Stimulated activated CD4-positive, alpha-beta T cell treated with anti-CD3 and anti-CD28 coated beads, TNF-alpha, amount 100 ng/mL, for 48 hours (primary cell): ENCODE measurements around the gene PICALM.

Experiments used
- DNase-seq, 3 donors: peaks; one replicate each; pipeline ENCODE4 v3.0.0-alpha.2; 2020; ENCODE audit warnings: low read depth in 3 of 3

PICALM gene

GRCh38 chr11:86050196-86050709 is 18.6 kb downstream of the PICALM start:
- DNase-seq: no peak

GRCh38 chr11:86047275-86047991 is 21.5 kb downstream of the PICALM start:
- DNase-seq: peak in 1 of 3 donors; percentile 43

GRCh38 chr11:86046116-86046515 is 22.8 kb downstream of the PICALM start:
- no peak for DNase-seq

GRCh38 chr11:86043765-86044503 is 24.9 kb downstream of the PICALM start:
- no peak for DNase-seq

GRCh38 chr11:86041975-86042378 is 26.9 kb downstream of the PICALM start:
- peak in 2 of 3 donors; percentile 39 to 46 for DNase-seq

GRCh38 chr11:86040919-86041850 is 27.7 kb downstream of the PICALM start:
- DNase-seq: no peak

- DNase-seq: no peak
Measured at GRCh38 chr11:86039094-86039493, 29.8 kb downstream of the PICALM start.

GRCh38 chr11:86037743-86038142 is 31.1 kb downstream of the PICALM start:
- DNase-seq: no peak

- no peak for DNase-seq
Measured at GRCh38 chr11:86035920-86036319, 33.0 kb downstream of the PICALM start.

- DNase-seq: no peak
Measured at GRCh38 chr11:86035164-86035563, 33.7 kb downstream of the PICALM start.

GRCh38 chr11:86034710-86035109 is 34.2 kb downstream of the PICALM start:
- no peak for DNase-seq

GRCh38 chr11:86021377-86021776 is 47.5 kb downstream of the PICALM start:
- DNase-seq: no peak

GRCh38 chr11:86018249-86018648 is 50.6 kb downstream of the PICALM start:
- DNase-seq: no peak

GRCh38 chr11:86016451-86016850 is 52.4 kb downstream of the PICALM start:
- DNase-seq: no peak

GRCh38 chr11:86015699-86016098 is 53.2 kb downstream of the PICALM start:
- DNase-seq: no peak

GRCh38 chr11:86014221-86014620 is 54.7 kb downstream of the PICALM start:
- no peak for DNase-seq

- no peak for DNase-seq
Measured at GRCh38 chr11:86013713-86014112, 55.2 kb downstream of the PICALM start.

- DNase-seq: no peak
Measured at GRCh38 chr11:86011175-86011574, 57.7 kb downstream of the PICALM start.

- DNase-seq: no peak
Measured at GRCh38 chr11:86003654-86004053, 65.2 kb downstream of the PICALM start.

GRCh38 chr11:86002431-86002830 is 66.5 kb downstream of the PICALM start:
- no peak for DNase-seq

GRCh38 chr11:85991508-85991907 is 77.4 kb downstream of the PICALM start:
- no peak for DNase-seq

GRCh38 chr11:85989746-85990145 is 79.1 kb downstream of the PICALM start:
- DNase-seq: no peak
